GM21526 (cell line): ENCODE results near the gene GLP1R.

ENCODE experiments used
- ATAC-seq: cut with Tn5 transposase; IDR thresholded peaks from one replicate; pipeline ENCODE4 v1.9.1; 2021; ENCODE audit warnings: moderate library complexity; ENCODE audit not compliant: unreplicated experiment, low FRiP score

GLP1R gene

GRCh38 chr6:39060467-39061160 lies 12.0 kb downstream of the GLP1R start:
- ATAC-seq: no peak

DNA sequence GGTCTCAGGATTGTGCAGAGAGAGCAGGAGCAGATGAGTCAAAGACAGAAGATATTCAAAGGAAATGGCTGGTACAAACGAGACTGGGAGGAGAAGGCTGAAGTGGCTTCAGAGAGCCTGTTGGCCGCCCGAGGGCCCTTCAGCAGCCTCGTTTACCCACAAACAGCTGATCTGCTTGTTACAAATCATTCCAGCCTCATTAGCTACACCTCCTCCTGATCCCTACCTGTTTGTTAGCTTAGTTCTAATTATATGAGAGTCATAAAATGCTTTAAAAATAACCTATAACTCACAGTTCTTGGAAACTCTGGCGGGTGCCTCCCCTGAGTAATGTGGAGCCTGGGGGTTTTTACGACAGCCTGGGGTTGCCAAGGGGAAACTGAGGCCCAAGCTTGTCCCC lies 12.6 kb downstream of the GLP1R start:
- no peak for ATAC-seq

- no peak for ATAC-seq
These were observed 13.0 kb downstream of the GLP1R start for GRCh38 chr6:39061588-39061987.

DNA sequence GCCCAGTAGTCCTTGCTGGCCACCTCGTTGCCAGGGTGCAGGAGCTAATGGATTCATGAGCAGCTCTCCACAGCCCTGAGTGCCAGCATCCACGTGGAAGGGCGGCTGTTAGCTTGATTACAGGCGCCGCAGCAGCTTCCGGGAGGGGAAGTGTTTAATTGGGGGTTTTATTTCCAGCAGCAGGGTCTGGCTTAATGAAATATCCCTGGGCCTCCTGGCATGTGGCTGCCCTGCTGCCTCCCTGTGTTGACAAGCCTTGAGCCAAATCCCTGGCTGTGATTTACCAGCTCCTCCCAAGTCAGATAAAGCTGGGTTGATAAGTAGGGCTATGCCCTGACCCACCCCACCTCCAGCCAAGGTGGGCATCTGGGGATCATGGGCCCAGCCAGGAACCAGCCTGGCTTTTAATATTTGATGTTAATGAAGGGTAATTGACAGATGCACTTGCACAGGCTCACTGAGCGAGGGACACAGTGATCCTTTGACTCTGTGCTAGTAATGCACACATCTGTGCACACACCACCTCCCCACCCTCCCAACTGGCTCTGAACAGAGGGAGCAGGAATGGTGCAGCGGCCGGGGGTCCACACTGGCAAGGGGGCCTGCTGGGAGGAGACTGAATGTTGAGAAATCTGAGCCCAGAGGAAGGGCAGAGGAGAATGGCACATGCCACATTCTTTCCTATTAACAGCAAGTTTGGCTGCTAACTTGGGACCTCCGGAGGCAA lies 13.6 kb downstream of the GLP1R start:
- ATAC-seq: no peak

DNA sequence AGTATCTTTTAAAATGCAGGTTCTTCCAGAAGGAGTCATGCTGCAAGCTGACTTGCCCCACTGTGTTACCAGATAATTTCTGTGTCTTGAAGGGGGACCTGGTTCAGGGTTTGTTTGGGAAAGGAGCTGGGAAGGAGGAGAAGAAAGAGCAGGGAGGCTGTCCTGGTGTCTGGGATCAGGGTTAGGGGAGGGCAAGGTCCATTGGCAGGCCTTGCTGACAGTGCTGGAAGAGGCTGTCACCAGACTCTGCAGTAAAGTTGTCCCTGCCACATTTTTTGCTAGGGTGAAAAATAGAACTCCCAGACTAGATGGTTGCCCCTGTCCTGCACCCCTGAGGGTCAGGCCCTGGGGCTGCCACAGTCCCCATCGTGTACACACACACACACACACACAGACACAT lies 14.9 kb downstream of the GLP1R start:
- ATAC-seq: no peak

DNA sequence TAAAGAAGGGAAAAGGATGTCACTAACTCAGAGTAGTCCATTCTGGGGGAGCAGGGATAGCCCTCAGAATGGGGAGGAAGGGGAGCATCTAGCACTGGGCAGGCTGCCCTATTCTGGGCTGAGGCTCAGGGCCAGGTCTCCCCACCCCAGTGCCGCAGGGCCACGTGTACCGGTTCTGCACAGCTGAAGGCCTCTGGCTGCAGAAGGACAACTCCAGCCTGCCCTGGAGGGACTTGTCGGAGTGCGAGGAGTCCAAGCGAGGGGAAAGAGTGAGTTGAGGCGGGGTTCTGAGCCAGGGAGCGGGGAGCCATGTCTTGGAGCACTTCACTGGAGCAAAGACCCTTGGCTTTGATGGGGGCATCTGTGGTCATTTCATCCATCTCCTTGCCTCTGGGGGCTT lies 17.0 kb downstream of the GLP1R start:
- no peak for ATAC-seq

DNA sequence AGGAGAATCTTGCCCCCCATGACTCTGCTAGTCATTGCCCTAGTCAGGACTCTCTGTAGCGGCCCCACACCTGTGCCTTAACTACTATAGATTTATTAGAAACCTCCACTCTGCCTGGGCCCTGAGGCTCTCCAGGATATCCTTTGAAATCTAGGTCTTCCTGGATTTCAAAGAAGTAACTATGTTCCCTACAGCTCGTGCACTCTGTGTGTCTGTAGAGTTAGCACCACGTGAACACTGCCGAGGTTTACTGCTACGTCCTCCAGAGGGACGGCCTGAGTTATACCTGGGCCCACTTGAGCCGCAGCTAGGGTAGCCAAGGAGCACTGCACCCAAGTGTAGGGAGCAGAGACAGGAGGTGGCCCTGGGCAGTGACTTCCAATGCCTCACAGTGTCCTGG lies 19.8 kb downstream of the GLP1R start:
- ATAC-seq: no peak

- no peak for ATAC-seq
These were observed 24.2 kb downstream of the GLP1R start for GRCh38 chr6:39072830-39073229.

DNA sequence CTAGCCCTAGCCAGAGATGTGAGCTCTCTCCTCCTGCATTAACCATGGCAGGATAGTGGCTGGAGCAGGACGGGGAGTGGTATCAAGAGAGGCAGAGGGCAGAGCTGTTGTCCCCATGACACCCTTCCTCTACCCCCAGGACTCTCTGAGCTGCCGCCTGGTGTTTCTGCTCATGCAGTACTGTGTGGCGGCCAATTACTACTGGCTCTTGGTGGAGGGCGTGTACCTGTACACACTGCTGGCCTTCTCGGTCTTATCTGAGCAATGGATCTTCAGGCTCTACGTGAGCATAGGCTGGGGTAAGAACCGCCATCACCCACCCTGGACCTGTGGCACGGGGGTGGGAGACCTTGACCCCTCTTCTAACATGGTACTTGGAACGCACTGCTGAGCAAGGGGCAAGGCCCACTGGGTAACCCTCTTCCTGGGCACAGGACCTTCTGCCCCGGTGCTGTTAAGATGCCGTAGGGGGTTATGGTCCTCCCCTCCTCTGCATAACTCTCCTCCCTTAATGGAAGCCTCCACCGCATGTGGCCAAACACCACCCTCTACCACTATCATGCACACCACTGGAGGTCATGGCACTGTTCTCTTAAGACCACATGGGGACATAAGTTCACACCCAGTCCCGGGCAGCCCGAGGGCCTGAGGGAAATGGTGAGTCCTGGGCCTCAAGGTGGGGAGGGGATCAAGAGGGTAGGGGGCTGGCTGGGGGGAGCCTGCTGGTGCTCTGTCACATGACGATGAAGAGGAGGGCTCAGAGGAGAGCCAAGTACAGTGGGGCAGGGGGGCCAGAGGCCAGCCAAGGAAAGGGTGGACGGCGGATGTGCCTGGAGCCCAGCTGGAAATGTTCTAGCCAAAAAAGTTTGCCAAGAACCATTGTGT lies 25.1 kb downstream of the GLP1R start:
- no peak for ATAC-seq

DNA sequence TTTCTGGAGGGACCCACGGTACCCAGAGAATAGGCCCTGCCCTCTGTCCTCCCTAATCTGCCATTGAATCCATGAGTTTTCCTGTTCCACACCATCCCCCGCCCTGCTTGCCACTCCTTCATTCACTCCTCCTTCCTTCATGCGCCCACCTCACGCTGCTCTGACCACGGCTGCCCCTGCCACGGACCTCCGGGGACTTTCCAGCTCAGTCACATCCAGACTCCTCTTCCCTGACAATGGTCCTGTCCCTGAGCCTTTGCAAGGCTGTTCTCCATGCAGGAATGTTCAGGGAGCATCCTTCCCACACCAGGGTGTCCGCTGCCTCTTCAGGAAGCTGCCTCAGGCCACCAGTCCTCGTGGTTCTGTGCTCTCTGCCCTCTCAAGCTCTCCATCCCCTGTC lies 25.9 kb downstream of the GLP1R start:
- ATAC-seq: no peak

DNA sequence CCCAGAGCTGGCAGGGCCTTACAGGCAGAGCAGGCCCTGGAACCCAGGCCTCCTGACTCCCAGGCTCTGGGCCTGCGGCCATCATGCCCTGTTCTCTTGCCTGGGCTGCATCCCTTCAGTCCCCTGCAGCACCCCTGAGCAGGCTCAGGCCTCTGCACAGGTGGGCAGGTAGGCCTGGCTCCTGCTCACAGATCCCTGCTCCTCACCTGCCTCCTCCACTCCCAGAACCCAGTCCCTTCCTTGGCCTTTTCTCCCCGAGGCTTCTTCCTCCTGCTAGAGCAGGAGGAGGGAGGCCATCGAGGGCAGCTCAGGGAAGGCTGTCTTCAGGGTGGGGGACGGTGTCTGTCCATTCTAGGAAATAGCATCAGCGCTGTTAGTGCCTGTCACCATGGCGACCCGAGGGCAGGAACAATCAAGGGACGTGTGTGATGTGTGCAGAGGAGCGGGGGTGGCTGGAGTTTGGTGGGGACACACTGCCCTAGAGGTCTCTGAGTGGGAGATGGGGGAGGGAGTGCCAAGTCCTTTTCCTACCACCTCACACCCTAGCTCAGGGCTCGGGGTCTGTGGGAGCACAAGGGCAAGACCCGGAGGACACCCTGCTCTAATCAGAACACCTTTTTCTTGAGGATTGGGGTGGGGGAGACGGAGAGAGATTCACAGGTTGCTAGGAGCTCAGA lies 26.6 kb downstream of the GLP1R start:
- no peak for ATAC-seq

- no peak for ATAC-seq
These were observed 27.4 kb downstream of the GLP1R start for GRCh38 chr6:39075807-39076622.

DNA sequence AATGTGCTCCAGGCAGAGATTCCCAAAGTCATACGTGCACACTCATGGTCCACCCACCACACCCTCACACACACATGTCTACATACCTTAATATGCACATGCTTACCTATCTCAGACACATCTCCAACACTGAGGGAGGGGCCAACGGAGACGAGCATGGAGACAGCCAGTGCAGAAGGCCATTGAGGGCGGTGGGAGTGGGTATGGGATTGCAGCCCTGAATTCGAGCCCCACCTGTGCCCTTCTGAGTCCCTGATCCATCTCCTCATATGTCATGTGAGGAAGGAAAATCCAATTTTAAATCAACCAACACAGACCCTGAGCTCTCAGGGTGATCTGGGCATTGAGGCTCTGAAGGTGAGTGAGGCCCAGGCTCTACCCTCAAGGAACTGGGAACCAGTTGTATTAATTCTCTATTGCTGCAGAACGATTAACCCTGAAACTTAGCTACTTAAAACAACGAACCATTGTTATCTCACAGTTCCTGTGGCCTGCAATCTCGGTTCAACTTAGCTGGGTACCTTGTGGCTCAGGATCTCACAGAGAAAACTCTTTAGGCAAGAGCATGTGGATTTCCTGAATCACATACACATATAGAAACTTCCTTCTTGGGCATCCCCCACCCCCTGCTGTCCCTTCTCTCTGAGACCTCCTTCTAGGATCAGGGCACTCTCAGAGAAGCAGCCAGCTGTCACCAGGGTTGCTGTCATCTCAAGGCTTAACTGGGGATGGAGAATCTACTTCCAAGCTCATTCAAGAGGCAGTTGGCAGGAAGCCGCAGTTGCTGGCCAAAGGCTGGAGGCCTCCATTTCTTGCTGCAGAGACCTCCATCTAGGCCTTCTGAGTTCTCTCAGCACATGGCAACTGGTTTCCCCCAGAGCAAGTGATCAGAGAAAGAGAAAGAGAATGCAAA lies 28.3 kb downstream of the GLP1R start:
- ATAC-seq: no peak

- ATAC-seq: no peak
These were observed 29.5 kb downstream of the GLP1R start for GRCh38 chr6:39077882-39078594.

DNA sequence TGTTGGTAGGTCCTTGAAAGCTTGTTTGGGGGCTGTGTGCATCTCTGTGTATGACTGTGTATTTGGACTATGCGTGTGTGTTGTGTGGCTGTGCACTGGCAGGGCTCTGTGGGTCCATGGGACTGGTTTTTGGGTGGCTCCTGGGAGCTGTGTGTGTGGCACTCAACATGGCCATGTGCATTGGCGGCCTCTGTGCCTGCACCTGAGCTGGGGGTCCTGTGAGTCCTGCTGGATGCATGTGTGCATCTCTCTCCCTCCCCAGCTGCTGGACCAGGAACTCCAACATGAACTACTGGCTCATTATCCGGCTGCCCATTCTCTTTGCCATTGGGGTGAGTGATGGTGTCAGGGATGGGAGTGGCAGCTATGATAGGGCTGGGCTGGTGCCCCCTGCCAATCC lies 30.1 kb downstream of the GLP1R start:
- ATAC-seq: no peak

DNA sequence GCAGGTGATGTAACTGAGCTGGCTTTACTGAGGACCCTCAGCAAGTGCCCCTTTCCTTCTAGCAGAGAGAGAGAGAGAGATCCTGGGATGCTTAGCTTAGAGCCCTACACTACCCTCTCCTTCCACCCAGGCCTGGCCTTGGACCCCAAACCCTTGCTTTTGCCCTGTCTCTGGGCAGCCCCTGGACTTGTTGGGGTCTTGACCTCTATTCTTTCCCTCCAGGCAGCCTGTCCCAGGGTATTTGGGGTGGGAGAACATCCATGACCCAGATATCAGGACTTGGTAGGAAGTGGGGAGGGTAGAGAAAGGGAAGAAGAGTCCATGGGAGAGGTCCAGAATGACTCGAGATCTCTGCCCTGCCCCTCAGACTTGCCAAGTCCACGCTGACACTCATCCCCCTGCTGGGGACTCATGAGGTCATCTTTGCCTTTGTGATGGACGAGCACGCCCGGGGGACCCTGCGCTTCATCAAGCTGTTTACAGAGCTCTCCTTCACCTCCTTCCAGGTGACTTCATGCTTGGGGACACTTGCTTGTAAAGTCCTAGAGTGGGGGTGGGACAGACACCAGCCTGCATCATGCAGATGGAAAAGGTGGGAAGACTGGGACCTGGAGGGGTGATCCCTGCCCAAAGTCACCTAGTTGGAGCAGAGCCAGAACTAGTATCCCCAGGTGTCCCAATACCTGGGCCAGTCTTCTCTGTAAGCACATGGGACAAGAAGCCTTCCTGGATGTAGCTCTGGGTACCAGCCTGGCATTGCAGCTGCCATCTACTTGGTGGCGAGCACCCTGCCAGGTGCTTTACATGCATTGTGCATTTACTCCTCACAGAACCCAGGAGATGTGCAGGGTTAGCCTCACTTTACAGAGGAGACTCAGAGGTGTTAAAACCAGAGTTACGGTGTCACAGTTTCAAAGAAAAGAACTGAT lies 30.9 kb downstream of the GLP1R start:
- ATAC-seq: no peak

DNA sequence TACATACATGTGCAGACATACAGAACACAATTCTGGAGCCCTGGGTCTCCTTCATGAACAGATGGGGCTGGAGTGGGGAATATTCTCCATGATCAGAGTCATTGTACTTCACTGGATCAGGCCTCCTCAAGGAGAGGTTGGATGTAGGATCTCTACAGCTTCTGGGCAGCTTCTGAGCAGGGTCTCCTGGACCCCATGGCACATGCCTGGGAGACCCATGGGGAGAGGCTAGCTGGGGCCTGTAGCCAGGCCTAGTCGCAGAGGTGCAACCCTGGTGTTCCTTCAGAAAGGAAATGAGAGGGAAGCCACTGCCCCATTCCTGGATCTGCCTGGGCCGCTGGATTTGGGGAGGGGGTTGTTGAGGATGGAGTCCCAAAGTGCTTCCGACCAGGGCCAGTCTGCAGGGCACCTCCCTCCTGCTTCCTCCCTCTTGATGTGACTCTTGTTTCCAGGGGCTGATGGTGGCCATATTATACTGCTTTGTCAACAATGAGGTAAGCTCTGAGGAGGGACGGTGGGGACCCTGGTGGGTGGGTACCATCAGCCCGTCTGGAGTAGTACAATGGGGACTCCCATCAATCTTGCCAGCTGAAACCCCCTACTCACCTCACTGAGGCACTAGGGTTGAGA lies 31.8 kb downstream of the GLP1R start:
- ATAC-seq: no peak
